Fibroblast of villous mesenchyme (primary cell): ENCODE results near the gene PDIA4. TPM values are rescaled to one million over a fixed set of nuclear protein-coding genes. Genes with fewer than 3 reads are reported as not detected.

Experiments
- DNase-seq: peaks from one replicate; pipeline ENCODE4 v3.0.0-alpha.2; 2010; ENCODE audit warnings: low read depth
- H3K4me3 ChIP-seq: 2 replicates; pipeline ENCODE4 v1.5.1; 2011; ENCODE audit warnings: low read depth, mild to moderate bottlenecking, low read length
- total RNA-seq: library from RNA; depleted of rRNA; stranded (reverse); fragments of >200 nt; gene quantifications from 2 replicates; pipeline ENCODE4 v1.2.3, GENCODE V29; 2012
- TF ChIP-seq, protein P1 (sequence below): IDR thresholded peaks from 2 replicates; pipeline ENCODE4 v1.5.1; 2012; ENCODE audit warnings: low read depth, mild to moderate bottlenecking, low read length; ENCODE audit not compliant: insufficient read depth

Gene PDIA4
- total RNA-seq, 1 donor, result 358 TPM

- H3K4me3 ChIP-seq, result no peak overlapping the region
- TF ChIP-seq, protein P1, sequence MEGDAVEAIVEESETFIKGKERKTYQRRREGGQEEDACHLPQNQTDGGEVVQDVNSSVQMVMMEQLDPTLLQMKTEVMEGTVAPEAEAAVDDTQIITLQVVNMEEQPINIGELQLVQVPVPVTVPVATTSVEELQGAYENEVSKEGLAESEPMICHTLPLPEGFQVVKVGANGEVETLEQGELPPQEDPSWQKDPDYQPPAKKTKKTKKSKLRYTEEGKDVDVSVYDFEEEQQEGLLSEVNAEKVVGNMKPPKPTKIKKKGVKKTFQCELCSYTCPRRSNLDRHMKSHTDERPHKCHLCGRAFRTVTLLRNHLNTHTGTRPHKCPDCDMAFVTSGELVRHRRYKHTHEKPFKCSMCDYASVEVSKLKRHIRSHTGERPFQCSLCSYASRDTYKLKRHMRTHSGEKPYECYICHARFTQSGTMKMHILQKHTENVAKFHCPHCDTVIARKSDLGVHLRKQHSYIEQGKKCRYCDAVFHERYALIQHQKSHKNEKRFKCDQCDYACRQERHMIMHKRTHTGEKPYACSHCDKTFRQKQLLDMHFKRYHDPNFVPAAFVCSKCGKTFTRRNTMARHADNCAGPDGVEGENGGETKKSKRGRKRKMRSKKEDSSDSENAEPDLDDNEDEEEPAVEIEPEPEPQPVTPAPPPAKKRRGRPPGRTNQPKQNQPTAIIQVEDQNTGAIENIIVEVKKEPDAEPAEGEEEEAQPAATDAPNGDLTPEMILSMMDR, result no peak
- DNase-seq, result no peak
These were observed 30.8 kb downstream of the PDIA4 start for GRCh38 chr7:148997497-148997896.

DNA sequence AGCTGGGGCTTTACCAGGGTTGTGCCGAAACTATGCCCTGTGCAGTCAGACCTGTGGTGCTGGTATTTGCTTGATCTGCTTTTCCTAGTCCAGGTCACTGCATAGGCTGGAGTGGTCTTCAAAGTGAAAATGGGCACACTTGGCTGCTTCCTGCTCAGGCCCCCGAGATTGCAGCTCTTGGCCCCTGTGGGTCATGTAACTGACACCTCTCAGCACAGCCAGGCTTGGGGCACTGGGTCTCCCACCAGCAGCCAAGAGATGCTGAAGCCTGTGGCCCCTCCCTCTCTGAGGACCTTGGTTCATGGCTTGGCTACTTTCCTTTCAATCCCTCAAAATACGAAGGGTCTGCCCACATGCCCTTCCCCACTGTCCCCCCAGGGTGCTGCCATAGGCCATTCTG is 33.7 kb downstream of the PDIA4 start:
- no peak for DNase-seq
- H3K4me3 ChIP-seq, result no peak overlapping the region
- TF ChIP-seq, protein P1, result no peak

DNA sequence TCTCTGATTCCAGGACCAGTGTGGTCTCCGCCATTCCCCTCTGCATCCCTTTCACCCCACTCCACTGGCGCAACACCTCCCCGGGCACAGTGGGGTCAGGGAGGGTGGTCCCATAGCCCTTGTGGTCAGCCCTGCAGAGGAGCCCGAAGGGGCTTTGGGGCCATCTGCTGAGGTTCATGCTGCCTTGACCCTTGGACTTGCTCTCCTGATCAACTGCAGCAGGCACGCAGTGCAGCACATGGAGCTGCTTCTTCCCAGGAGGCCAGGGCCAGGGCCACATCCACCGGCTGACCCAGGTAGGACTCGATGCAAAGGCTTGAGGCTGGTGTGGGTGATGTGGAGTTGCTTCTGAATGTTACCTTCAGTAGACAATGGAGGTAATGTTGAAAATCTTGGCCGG is 35.1 kb downstream of the PDIA4 start:
- no peak overlapping the region for H3K4me3 ChIP-seq
- DNase-seq, result no peak
- TF ChIP-seq, protein P1, result no peak

GRCh38 chr7:148991536-148991935 is 36.8 kb downstream of the PDIA4 start:
- no peak for DNase-seq
- no peak overlapping the region for H3K4me3 ChIP-seq
- TF ChIP-seq, protein P1, result no peak

- TF ChIP-seq, protein P1, result no peak
- no peak for DNase-seq
- H3K4me3 ChIP-seq, result peak overlapping the region; percentile 96
These were observed 40.4 kb downstream of the PDIA4 start for GRCh38 chr7:148987751-148988512.

GRCh38 chr7:148987010-148987750 is 41.1 kb downstream of the PDIA4 start:
- TF ChIP-seq, protein P1, result no peak

More at GRCh38 chr7:148987010-148987750, 41.1 kb downstream of the PDIA4 start:
- peak; percentile 91 for DNase-seq
- peak overlapping the region; percentile 96 for H3K4me3 ChIP-seq
